GM12865 (cell line): ENCODE measurements around the gene USP9Y.

Source experiments
- DNase-seq: peaks from one replicate; pipeline ENCODE4 v3.0.0; 2010; ENCODE audit warnings: low read depth
- H3K4me3 ChIP-seq: 2 replicates; pipeline ENCODE4 v1.5.1; 2011; ENCODE audit warnings: mild to moderate bottlenecking, low read depth, low read length, control low read depth
- TF ChIP-seq, protein P1 (sequence below): IDR thresholded peaks from 2 replicates; pipeline ENCODE4 v1.5.1; 2011; ENCODE audit warnings: low read length, control low read depth, low read depth, inconsistent platforms; ENCODE audit not compliant: insufficient read depth; ENCODE audit errors: missing control alignments

The USP9Y gene

DNA sequence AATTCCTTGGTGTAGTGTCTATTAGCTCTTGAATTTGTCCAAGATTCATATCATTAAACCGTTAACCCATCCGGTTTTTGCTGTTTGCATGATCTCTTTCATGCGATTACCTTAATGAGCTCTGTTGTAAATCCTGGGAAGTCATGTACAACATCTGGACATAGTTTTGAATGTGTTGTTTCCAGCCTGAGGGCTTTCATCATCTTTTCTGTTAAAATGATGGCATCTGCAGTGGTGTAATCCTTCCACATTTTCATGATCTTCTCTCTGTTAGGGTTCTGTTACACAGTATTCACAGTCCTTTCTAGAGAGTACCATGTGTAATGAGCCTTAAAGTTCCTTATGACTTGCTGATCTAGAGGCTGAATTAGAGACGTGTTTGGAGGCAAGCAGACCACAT is 64.9 kb downstream of the USP9Y start:
- TF ChIP-seq, protein P1, sequence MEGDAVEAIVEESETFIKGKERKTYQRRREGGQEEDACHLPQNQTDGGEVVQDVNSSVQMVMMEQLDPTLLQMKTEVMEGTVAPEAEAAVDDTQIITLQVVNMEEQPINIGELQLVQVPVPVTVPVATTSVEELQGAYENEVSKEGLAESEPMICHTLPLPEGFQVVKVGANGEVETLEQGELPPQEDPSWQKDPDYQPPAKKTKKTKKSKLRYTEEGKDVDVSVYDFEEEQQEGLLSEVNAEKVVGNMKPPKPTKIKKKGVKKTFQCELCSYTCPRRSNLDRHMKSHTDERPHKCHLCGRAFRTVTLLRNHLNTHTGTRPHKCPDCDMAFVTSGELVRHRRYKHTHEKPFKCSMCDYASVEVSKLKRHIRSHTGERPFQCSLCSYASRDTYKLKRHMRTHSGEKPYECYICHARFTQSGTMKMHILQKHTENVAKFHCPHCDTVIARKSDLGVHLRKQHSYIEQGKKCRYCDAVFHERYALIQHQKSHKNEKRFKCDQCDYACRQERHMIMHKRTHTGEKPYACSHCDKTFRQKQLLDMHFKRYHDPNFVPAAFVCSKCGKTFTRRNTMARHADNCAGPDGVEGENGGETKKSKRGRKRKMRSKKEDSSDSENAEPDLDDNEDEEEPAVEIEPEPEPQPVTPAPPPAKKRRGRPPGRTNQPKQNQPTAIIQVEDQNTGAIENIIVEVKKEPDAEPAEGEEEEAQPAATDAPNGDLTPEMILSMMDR, result no peak
- H3K4me3 ChIP-seq, result no peak overlapping the region
- no peak for DNase-seq

DNA sequence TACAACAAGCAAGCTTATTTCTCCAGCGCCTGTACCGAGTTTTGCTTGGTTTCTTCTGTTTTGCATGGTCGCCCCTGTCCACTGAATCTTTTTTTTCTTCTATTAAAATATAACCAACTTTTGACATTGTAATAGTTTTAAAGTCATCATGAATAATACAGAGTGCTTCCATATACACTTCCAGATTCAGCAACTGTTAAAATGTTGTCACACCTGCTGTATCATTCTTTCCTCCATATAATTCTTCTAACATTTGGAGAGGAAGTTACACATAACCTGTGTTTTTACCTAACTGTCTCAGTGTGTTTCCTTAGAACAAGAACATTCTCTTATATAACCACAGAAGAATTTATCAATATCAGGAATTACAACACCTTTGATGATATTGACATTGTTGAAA is 83.5 kb downstream of the USP9Y start:
- DNase-seq, result no peak
- no peak overlapping the region for H3K4me3 ChIP-seq
- TF ChIP-seq, protein P1, result no peak

DNA sequence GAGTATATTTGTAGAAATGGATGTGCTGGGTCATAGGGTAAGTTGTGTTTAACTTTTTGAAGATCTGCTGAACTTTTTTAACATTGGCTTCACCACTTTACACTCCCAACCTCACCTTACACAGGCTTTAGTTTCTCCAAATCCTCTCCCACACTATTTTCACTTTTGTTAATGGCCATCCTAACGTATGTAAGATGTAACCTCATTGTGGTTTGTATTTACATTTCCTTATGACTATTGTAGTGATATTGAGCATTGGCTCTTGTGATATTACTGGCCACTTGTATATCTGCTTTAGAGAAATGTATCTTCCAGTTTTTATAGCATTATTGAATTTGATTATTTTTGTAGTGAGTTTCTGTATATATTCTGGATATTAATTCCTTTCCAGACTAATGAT is 93.0 kb downstream of the USP9Y start:
- TF ChIP-seq, protein P1, result no peak
- no peak overlapping the region for H3K4me3 ChIP-seq
- no peak for DNase-seq

DNA sequence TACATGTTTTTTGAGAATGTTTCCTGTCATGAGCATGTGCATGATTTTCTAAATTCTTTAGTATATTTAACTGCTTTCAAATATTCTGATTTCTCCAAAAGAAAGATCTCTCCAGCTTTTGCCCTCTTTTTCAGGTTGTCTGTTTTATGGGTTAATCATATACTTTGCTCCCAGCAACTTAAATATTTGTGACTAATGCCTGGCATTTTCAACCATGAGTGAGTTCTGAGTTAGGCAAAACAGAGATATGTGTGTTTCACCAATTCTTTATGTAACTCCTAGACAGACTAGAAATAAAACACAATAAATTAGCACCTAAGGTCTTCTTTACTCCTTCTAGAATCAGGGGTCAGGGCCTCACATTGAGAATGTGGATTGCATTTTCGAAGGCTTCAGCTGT is 107.0 kb downstream of the USP9Y start:
- TF ChIP-seq, protein P1, result no peak
- H3K4me3 ChIP-seq, result no peak overlapping the region
- DNase-seq, result no peak

DNA sequence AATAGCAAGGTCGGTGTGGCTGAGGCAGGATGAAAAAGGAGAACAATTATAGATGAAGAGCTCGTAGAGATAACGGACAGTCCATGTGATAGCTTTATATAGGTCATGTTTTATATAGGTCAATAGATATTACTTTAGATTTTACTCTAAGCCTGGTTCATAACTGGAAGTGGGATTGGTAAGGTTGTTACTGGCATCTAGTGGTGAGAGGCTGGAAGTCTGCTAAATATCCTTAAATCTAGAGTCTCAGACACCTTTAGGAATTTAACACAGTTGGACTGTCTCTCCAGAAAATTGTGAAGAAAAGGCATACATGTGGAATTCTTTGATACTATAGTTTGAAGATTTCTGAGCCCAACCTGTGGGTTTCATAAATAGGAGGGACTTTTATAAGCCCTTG is 108.0 kb downstream of the USP9Y start:
- DNase-seq, result no peak
- TF ChIP-seq, protein P1, result no peak
- no peak overlapping the region for H3K4me3 ChIP-seq

DNA sequence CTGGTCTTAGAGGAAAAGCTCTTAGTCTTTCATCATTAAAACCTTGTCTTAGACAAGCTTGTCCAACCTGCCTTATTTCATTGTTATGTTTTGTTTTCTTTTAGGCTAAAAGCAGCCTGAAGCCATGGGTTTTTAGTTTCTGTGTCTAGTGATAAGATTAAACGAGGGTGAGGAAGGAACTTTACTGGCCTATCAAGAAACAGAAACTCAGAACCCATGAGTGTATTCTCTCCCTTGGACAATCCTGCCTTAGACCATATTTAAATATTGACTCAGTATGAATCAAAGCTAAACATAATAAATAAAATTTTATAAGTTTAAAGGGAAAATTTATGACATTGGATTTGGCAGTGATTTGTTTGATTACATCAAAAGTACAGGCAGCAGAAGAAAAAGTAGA is 122.4 kb downstream of the USP9Y start:
- TF ChIP-seq, protein P1, result no peak
- no peak for DNase-seq
- no peak overlapping the region for H3K4me3 ChIP-seq

DNA sequence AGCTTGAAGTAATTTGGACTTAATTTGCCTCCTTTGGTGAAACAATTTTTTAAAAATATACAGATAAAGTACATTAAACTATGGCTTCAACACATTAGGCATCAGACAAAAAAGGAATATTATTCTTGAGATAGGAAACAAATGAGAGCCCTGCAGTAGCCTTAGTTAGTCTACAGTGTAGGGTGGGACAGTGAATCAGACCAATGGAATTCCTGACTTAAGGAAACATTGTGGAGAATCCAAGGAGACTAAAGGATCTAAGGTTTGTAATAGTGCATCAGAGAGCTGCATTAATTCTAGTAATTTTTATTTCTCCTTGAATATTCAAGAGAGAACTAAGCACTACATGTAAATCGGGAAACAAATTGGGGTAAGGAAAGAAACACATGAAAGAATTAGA is 125.8 kb downstream of the USP9Y start:
- DNase-seq, result no peak
- TF ChIP-seq, protein P1, result no peak
- no peak overlapping the region for H3K4me3 ChIP-seq
